Astrocyte (in vitro differentiated cells and primary cell): ENCODE measurements around the gene USP6NL. TPM values are rescaled to one million over a fixed set of nuclear protein-coding genes. Genes with fewer than 3 reads are reported as not detected.

Source experiments
- DNase-seq: peaks from one replicate; pipeline ENCODE4 v3.0.0-alpha.2; 2010; ENCODE audit warnings: low read depth
- FAIRE-seq: peaks from 2 replicates; lab custom pipeline; 2011; peaks lifted over from hg19 to GRCh38; lab: Jason Lieb, UNC
- H2AFZ ChIP-seq: 2 replicates; pipeline ENCODE4 v1.6.0; 2012; ENCODE audit warnings: low read depth, low read length, inconsistent platforms
- H3K27ac ChIP-seq: 2 replicates; pipeline ENCODE4 v1.5.1; 2011; ENCODE audit warnings: low read depth, low read length, inconsistent platforms
- H3K27me3 ChIP-seq: 2 replicates; pipeline ENCODE4 v1.6.0; 2011; ENCODE audit warnings: low read length, inconsistent platforms; ENCODE audit not compliant: insufficient read depth
- H3K36me3 ChIP-seq: 2 replicates; pipeline ENCODE4 v1.5.1; 2011; ENCODE audit warnings: low read length, inconsistent platforms; ENCODE audit not compliant: insufficient read depth
- H3K4me1 ChIP-seq: 2 replicates; pipeline ENCODE4 v1.5.1; 2011; ENCODE audit warnings: low read length, inconsistent platforms; ENCODE audit not compliant: insufficient read depth
- H3K4me2 ChIP-seq: 2 replicates; pipeline ENCODE4 v1.6.0; 2012; ENCODE audit warnings: low read length, inconsistent platforms
- H3K4me3 ChIP-seq: 2 replicates; pipeline ENCODE4 v1.5.1; 2011; ENCODE audit warnings: low read depth, mild to moderate bottlenecking, low read length, inconsistent platforms; ENCODE audit not compliant: insufficient read depth
- H3K79me2 ChIP-seq: 2 replicates; pipeline ENCODE4 v1.6.0; 2012; ENCODE audit warnings: mild to moderate bottlenecking, low read length, inconsistent platforms; ENCODE audit not compliant: insufficient read depth
- H3K9ac ChIP-seq: 2 replicates; pipeline ENCODE4 v1.6.0; 2012; ENCODE audit warnings: mild to moderate bottlenecking, low read length, inconsistent platforms
- H3K9me3 ChIP-seq: 2 replicates; pipeline ENCODE4 v1.5.1; 2012; ENCODE audit warnings: low read depth, mild to moderate bottlenecking, low read length, inconsistent platforms; ENCODE audit not compliant: insufficient read depth
- H4K20me1 ChIP-seq: 2 replicates; pipeline ENCODE4 v1.6.0; 2012; ENCODE audit warnings: low read length, inconsistent platforms; ENCODE audit not compliant: insufficient read depth
- H3K27ac Mint-ChIP-seq: one replicate; pipeline ENCODE4 v1.8.0; 2021; ENCODE audit warnings: mild to moderate bottlenecking, mixed read lengths; ENCODE audit not compliant: unreplicated experiment
- H3K27me3 Mint-ChIP-seq: one replicate; pipeline ENCODE4 v1.8.0; 2021; ENCODE audit warnings: low read depth, mixed read lengths; ENCODE audit not compliant: unreplicated experiment
- H3K36me3 Mint-ChIP-seq: one replicate; pipeline ENCODE4 v1.8.0; 2021; ENCODE audit warnings: low read depth, mixed read lengths; ENCODE audit not compliant: unreplicated experiment
- H3K4me1 Mint-ChIP-seq: one replicate; pipeline ENCODE4 v1.8.0; 2021; ENCODE audit warnings: low read depth, mixed read lengths; ENCODE audit not compliant: unreplicated experiment
- H3K4me3 Mint-ChIP-seq: one replicate; pipeline ENCODE4 v1.8.0; 2021; ENCODE audit warnings: mild to moderate bottlenecking, moderate library complexity, mixed read lengths; ENCODE audit not compliant: unreplicated experiment
- H3K9me3 Mint-ChIP-seq: one replicate; pipeline ENCODE4 v1.8.0; 2021; ENCODE audit warnings: mild to moderate bottlenecking, mixed read lengths; ENCODE audit not compliant: unreplicated experiment
- CTCF ChIP-seq: IDR thresholded peaks from 2 replicates; pipeline ENCODE4 v1.5.1; 2011; ENCODE audit warnings: low read depth, mild to moderate bottlenecking, inconsistent platforms, low read length, moderate library complexity; ENCODE audit not compliant: insufficient read depth
- EZH2 ChIP-seq: IDR thresholded peaks from 2 replicates; pipeline ENCODE4 v1.6.1; 2012; ENCODE audit warnings: mild to moderate bottlenecking, low read length, inconsistent platforms; ENCODE audit not compliant: insufficient read depth
- total RNA-seq: library from RNA; stranded (reverse); gene quantifications from 2 replicates; pipeline ENCODE4 v1.2.1, GENCODE V29; 2021

The USP6NL gene
- total RNA-seq, 1 donor from 2014 or later, result 16.6 TPM

DNA sequence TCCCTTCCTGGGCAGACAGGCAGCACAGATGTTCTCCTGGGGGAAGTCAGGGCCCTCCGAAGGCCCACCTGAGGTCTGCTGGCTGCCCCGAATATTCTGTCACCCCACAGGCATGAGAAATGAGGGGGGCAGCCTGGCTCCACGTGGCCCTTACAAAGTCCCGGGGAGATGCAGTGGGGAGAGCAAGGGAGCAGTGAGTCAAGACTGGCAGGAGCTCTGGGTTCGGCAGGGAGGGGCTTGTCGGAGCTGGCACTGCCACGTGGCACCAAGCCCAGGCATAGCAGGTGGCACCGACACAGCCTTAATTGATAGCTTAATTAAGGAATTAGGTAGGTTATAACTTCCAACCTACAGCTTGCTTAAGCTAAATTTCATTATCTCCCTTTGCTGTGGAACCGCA lies 163.9 kb downstream of the USP6NL start:
- no peaks in the 10 kb centered on the region for H3K79me2 ChIP-seq
- H3K4me1 Mint-ChIP-seq, result no peaks in the 10 kb centered on the region
- TF ChIP-seq EZH2 (no peak), CTCF (no peak)
- H3K4me2 ChIP-seq, result no peak overlapping the region
- H3K9me3 ChIP-seq, result no peaks in the 10 kb centered on the region
- FAIRE-seq (no peak), DNase-seq (no peak)
- no peak overlapping the region for H3K9ac ChIP-seq
- H3K4me1 ChIP-seq, result no peaks in the 10 kb centered on the region
- H3K27ac Mint-ChIP-seq, result no peak overlapping the region
- H3K4me3 Mint-ChIP-seq, result no peak overlapping the region
- no peaks in the 10 kb centered on the region for H3K36me3 ChIP-seq
- H3K27ac ChIP-seq, result no peak overlapping the region
- H4K20me1 ChIP-seq, result no peaks in the 10 kb centered on the region
- peaks cover 2% of the 10 kb centered on the region for H3K36me3 Mint-ChIP-seq
- H3K27me3 Mint-ChIP-seq, result peaks cover 32% of the 10 kb centered on the region
- H3K4me3 ChIP-seq, result no peak overlapping the region
- no peak overlapping the region for H2AFZ ChIP-seq
- H3K27me3 ChIP-seq, result peaks cover 7% of the 10 kb centered on the region
- peaks cover 2% of the 10 kb centered on the region for H3K9me3 Mint-ChIP-seq

- H3K79me2 ChIP-seq, result no peaks in the 10 kb centered on the region
- peaks cover 7% of the 10 kb centered on the region for H3K27me3 ChIP-seq
- Mint-ChIP-seq H3K4me1 (no peaks in the 10 kb centered on the region), H3K27ac (no peak overlapping the region), H3K4me3 (no peak overlapping the region), H3K9me3 (peaks cover 2% of the 10 kb centered on the region), H3K36me3 (peaks cover 1% of the 10 kb centered on the region), H3K27me3 (peaks cover 33% of the 10 kb centered on the region)
- H4K20me1 ChIP-seq, result no peaks in the 10 kb centered on the region
- DNase-seq (no peak), FAIRE-seq (no peak)
- TF ChIP-seq EZH2 (no peak), CTCF (no peak)
- H3K9me3 ChIP-seq, result no peaks in the 10 kb centered on the region
- H2AFZ ChIP-seq, result no peak overlapping the region
- no peaks in the 10 kb centered on the region for H3K4me1 ChIP-seq
- H3K4me3 ChIP-seq, result no peak overlapping the region
- H3K36me3 ChIP-seq, result no peaks in the 10 kb centered on the region
- H3K9ac ChIP-seq, result no peak overlapping the region
- H3K4me2 ChIP-seq, result no peak overlapping the region
- H3K27ac ChIP-seq, result no peak overlapping the region
These were observed 164.6 kb downstream of the USP6NL start for GRCh38 chr10:11446864-11447263.

DNA sequence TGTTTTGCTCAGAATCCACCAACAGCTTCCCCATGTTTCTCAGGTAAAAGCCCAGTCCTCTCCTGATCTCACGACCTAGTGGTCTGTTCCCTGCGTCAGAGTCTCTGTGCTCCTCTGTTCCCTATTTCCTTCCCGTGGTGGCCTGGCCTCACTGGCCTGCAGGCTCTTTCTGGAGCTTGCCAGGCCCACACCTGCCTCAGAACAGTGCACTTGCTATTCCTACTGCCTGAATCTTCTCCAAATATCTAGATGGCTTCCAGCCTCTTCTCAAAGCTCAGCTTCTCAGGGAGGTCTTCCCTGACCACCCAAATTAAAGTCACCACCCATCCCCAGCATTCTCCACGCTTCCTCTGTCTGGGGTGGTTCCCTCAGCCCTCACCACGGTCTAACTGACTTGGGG lies 165.3 kb downstream of the USP6NL start:
- peaks cover 32% of the 10 kb centered on the region for H3K27me3 Mint-ChIP-seq

More for the DNA sequence above, 165.3 kb downstream of the USP6NL start:
- no peaks in the 10 kb centered on the region for H3K9me3 ChIP-seq
- peaks cover 7% of the 10 kb centered on the region for H3K27me3 ChIP-seq
- Mint-ChIP-seq H3K27ac (no peak overlapping the region), H3K4me1 (no peaks in the 10 kb centered on the region), H3K4me3 (no peak overlapping the region), H3K9me3 (peaks cover 2% of the 10 kb centered on the region), H3K36me3 (no peaks in the 10 kb centered on the region)
- H3K79me2 ChIP-seq, result no peaks in the 10 kb centered on the region
- no peaks in the 10 kb centered on the region for H4K20me1 ChIP-seq
- no peak overlapping the region for H3K4me3 ChIP-seq
- H3K27ac ChIP-seq, result no peak overlapping the region
- no peak for DNase-seq
- H3K4me2 ChIP-seq, result no peak overlapping the region
- no peak overlapping the region for H2AFZ ChIP-seq
- no peak for FAIRE-seq
- no peaks in the 10 kb centered on the region for H3K4me1 ChIP-seq
- no peaks in the 10 kb centered on the region for H3K36me3 ChIP-seq
- H3K9ac ChIP-seq, result no peak overlapping the region
- no peak for TF ChIP-seq EZH2
- no peak for TF ChIP-seq CTCF
